HEK293 (cell line): ENCODE data around the gene PRMT7.

ENCODE experiments used
- ZNF24 ChIP-seq: fragments of 450-650 bp; formaldehyde crosslinking; IDR thresholded peaks from 2 replicates; pipeline ENCODE4 v1.5.1; 2016; ENCODE audit warnings: missing biosample characterization, missing genetic modification characterization
- ZNF660 ChIP-seq: fragments of 450-650 bp; IDR thresholded peaks from 2 replicates; pipeline ENCODE4 v1.5.1; 2018; ENCODE audit warnings: missing biosample characterization, mild to moderate bottlenecking, missing genetic modification characterization
- TF ChIP-seq, protein P1 (sequence below): fragments of 450-650 bp; formaldehyde crosslinking; IDR thresholded peaks from 2 replicates; pipeline ENCODE4 v1.5.1; 2016; ENCODE audit warnings: missing biosample characterization, missing genetic modification characterization

DNA sequence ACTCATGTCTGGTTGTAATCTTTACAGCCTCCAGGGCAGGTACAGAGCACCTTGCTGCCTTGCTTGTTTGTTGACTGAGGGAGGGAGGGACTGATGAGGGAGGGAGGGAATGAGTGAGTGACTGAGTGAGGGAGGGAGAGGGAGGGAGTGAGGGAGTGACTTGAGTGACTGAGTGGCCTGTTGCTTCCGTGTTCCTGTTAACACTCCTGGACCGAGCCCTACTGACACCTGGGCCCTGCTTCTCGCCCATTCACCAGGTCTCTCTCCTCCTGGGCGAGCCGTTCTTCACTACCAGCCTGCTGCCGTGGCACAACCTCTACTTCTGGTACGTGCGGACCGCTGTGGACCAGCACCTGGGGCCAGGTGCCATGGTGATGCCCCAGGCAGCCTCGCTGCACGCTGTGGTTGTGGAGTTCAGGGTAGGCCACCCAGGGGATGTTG lies 41.2 kb downstream of the PRMT7 start:
- no peak for TF ChIP-seq ZNF24 (tag by site-specific recombination)
- TF ChIP-seq, protein P1, sequence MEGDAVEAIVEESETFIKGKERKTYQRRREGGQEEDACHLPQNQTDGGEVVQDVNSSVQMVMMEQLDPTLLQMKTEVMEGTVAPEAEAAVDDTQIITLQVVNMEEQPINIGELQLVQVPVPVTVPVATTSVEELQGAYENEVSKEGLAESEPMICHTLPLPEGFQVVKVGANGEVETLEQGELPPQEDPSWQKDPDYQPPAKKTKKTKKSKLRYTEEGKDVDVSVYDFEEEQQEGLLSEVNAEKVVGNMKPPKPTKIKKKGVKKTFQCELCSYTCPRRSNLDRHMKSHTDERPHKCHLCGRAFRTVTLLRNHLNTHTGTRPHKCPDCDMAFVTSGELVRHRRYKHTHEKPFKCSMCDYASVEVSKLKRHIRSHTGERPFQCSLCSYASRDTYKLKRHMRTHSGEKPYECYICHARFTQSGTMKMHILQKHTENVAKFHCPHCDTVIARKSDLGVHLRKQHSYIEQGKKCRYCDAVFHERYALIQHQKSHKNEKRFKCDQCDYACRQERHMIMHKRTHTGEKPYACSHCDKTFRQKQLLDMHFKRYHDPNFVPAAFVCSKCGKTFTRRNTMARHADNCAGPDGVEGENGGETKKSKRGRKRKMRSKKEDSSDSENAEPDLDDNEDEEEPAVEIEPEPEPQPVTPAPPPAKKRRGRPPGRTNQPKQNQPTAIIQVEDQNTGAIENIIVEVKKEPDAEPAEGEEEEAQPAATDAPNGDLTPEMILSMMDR = no peak
- TF ChIP-seq ZNF660 (tag by site-specific recombination) = no peak
